Measurements from ENCODE around the gene KSR2.
"Not testable (repeated sequence)": the region's sequence is repeated elsewhere in the genome, so short reads cannot be mapped to it uniquely, and the experiment has no call there.

Gene KSR2

GRCh38 chr12:117889098-117889497 lies 79.7 kb downstream of the KSR2 start:
- DNase-seq = no peak

GRCh38 chr12:117885211-117885610 lies 83.6 kb downstream of the KSR2 start:
- no peak for DNase-seq

GRCh38 chr12:117884161-117884560 lies 84.6 kb downstream of the KSR2 start:
- DNase-seq = no peak

- DNase-seq = no peak
These were observed 86.1 kb downstream of the KSR2 start for GRCh38 chr12:117882603-117883184.

- DNase-seq = no peak
These were observed 86.6 kb downstream of the KSR2 start for GRCh38 chr12:117882181-117882580.

GRCh38 chr12:117881517-117881916 lies 87.3 kb downstream of the KSR2 start:
- DNase-seq = no peak

- no peak for DNase-seq
These were observed 90.2 kb downstream of the KSR2 start for GRCh38 chr12:117878605-117879004.

GRCh38 chr12:117876436-117876816 lies 92.4 kb downstream of the KSR2 start:
- DNase-seq = no peak

GRCh38 chr12:117875744-117876435 lies 92.9 kb downstream of the KSR2 start:
- DNase-seq = peak; percentile 80

GRCh38 chr12:117874842-117875434 lies 93.9 kb downstream of the KSR2 start:
- DNase-seq = peak; percentile 66

GRCh38 chr12:117874198-117874597 lies 94.6 kb downstream of the KSR2 start:
- DNase-seq = not testable (repeated sequence)

GRCh38 chr12:117872546-117873169 lies 96.1 kb downstream of the KSR2 start:
- DNase-seq = no peak

GRCh38 chr12:117869551-117869950 lies 99.2 kb downstream of the KSR2 start:
- no peak for DNase-seq

GRCh38 chr12:117867348-117867747 lies 101.4 kb downstream of the KSR2 start:
- no peak for DNase-seq

- DNase-seq = no peak
These were observed 103.3 kb downstream of the KSR2 start for GRCh38 chr12:117865505-117865904.

GRCh38 chr12:117863002-117863709 lies 105.6 kb downstream of the KSR2 start:
- DNase-seq = no peak

- DNase-seq = no peak
These were observed 107.1 kb downstream of the KSR2 start for GRCh38 chr12:117861691-117862090.

GRCh38 chr12:117860787-117861290 lies 108.0 kb downstream of the KSR2 start:
- DNase-seq = not testable (repeated sequence)

- DNase-seq = no peak
These were observed 108.7 kb downstream of the KSR2 start for GRCh38 chr12:117860111-117860510.

- DNase-seq = no peak
These were observed 110.9 kb downstream of the KSR2 start for GRCh38 chr12:117857632-117858612.

- not testable (repeated sequence) for DNase-seq
These were observed 111.7 kb downstream of the KSR2 start for GRCh38 chr12:117857139-117857538.

- DNase-seq = no peak
These were observed 113.6 kb downstream of the KSR2 start for GRCh38 chr12:117855165-117855564.
